EL (cell line): ENCODE measurements around the gene HIF1A.
"Not testable (repeated sequence)": the region's sequence is repeated elsewhere in the genome, so short reads cannot be mapped to it uniquely, and the experiment has no call there.

Experiments used
- DNase-seq: peaks from one replicate; pipeline ENCODE4 v3.0.0-alpha.2; 2016

Gene HIF1A

GRCh38 chr14:61694830-61695694 is at the start of gene HIF1A:
HIF1A (plus strand) TSS chr14:61695513; CDS start chr14:61695805, 292 bp downstream.
- peak; percentile 99 for DNase-seq

DNA sequence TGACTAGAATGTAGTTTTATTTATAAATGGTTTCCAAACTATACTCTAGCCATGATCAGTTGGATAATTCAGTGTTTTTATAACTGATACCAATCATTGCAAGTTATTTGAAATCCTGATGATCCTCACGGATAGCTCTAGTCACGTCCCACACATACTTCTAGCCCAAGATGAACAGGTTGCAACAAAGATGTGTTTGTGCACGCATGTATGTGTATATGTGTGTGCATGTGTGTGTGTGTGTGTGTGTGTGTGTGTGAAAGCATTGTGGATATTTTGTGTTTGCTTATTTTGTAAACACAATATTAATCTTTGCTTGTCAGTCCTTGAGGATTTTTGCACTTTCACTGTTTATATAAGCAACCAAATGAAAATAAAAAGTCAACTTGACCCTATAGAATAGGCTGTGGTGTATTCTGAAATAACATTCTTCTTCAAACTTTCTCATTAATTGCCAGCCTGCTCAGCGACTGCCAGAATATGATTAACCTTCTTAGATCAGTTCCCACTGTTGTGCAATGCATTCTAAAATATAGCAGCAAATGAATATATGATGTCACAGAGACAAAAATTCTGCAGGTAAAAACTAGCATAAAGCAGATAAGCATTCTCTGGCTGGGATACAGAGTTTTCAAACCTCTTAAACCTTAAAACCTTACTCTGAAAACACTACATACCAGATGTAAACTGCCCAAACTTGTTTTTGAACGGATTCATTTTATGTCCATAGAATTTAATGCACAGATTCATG is 48.8 kb upstream of the HIF1A start:
- DNase-seq = no peak

DNA sequence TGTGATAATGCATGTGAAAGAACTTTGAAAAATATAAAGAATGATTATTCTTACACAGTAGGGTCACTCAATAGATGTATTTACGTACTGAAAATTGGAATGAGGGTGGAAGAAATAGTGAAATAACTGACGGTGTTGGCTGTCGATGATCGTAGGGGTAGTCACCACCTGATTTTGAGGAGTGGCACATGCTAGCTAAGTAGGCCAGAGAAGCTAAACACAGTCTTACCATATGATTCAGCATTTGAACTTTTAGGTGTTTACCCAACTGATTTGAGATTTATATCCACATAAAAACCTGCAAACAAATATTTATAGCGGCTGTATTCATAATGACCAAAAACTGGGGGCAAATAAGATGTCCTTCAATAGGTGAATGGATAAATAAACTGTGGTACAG is 47.6 kb upstream of the HIF1A start:
- no peak for DNase-seq

GRCh38 chr14:61648377-61648776 is 46.9 kb upstream of the HIF1A start:
- DNase-seq = no peak

GRCh38 chr14:61649283-61649682 is 46.0 kb upstream of the HIF1A start:
- no peak for DNase-seq

- no peak for DNase-seq
These were observed 44.0 kb upstream of the HIF1A start for GRCh38 chr14:61651355-61651754.

GRCh38 chr14:61652526-61653262 is 42.6 kb upstream of the HIF1A start:
- DNase-seq = no peak

DNA sequence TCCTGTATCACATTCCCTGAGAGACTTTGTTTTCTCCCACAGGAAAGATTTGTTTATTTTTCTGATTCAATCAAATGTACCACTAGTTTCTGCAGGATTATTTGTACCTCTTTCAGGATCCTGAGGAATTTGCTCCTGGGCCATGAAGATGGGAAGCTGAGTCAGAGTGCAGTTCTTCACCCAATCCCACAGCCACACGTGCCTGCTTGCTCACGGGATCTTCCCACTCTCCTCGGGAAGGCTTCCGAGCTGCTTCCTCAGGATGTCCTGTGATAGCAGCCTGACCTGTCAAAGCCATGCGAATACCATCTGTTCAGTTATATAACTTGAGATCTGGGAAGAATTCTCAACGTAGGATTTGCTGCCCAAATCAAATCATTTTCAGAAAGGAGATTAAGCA is 41.8 kb upstream of the HIF1A start:
- peak; percentile 86 for DNase-seq

- DNase-seq = no peak
These were observed 41.3 kb upstream of the HIF1A start for GRCh38 chr14:61654026-61654425.

- DNase-seq = no peak
These were observed 39.5 kb upstream of the HIF1A start for GRCh38 chr14:61655777-61656176.

GRCh38 chr14:61656341-61656740 is 39.0 kb upstream of the HIF1A start:
- no peak for DNase-seq

- not testable (repeated sequence) for DNase-seq
These were observed 37.2 kb upstream of the HIF1A start for GRCh38 chr14:61658111-61658510.

DNA sequence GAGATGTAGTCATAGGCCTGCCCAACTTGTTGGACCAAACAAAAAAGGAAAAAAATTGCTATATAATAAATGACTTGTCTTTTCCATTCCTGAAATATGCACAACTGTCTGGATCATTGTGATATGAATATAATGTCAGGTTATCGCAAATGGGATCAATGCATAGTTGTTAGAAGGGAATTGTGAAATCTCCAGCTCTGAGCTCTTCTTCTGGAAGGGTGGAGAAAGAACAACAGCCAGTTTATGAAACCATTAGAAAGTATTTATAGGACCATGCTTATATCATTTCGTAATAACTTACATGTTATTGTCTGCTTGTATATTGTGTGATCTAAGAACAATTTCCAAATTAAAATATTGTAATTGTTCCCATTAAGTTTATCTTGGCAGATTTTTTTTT is 35.7 kb upstream of the HIF1A start:
- no peak for DNase-seq

DNA sequence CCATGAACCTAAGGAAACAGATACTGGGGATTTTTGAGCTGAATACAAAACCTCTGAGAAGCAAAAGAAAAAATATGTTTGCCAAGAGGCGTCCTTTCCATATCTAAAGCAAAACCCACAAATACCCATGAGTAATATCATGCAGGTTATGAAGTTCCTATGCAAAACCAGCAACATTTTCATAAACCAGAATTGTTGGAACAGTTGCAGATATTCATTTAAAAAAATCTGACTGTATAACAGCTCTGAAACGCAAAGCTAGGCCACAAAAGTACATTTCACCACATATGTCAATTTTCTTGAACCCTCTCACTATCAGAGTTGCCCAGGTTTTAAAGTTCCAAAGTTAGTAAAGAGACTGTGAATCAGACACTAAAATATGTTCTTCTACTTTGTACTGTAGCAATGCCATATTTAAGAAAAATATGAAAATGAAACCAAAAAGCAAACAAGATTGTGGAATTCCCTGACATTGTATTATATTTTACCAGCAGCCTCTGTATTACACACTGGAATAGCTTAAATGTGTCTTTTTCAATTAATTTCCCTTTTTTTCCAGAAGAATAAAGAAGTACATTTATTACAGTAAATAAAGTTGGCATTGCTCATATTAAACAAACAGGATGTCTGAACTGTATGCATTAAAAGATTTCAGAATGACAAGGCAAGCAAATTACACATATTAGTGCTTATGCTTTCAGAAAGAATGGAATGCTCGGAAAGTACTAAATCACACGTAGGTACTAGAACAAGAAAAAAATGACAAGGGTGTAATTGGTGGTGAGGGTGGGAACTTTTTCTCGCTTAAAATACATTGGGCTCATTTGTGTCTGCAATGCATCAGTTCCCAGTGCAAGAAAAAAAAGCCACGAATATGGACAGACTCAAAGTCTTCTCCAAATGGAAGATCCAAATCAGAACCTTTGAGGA is 33.6 kb upstream of the HIF1A start:
- peak; percentile 29 for DNase-seq

- DNase-seq = peak; percentile 77
These were observed 32.6 kb upstream of the HIF1A start for GRCh38 chr14:61662437-61663311.

- no peak for DNase-seq
These were observed 31.9 kb upstream of the HIF1A start for GRCh38 chr14:61663312-61663979.

- DNase-seq = no peak
These were observed 27.0 kb upstream of the HIF1A start for GRCh38 chr14:61668282-61668681.

GRCh38 chr14:61670576-61670975 is 24.7 kb upstream of the HIF1A start:
- no peak for DNase-seq

- no peak for DNase-seq
These were observed 24.2 kb upstream of the HIF1A start for GRCh38 chr14:61671082-61671481.

DNA sequence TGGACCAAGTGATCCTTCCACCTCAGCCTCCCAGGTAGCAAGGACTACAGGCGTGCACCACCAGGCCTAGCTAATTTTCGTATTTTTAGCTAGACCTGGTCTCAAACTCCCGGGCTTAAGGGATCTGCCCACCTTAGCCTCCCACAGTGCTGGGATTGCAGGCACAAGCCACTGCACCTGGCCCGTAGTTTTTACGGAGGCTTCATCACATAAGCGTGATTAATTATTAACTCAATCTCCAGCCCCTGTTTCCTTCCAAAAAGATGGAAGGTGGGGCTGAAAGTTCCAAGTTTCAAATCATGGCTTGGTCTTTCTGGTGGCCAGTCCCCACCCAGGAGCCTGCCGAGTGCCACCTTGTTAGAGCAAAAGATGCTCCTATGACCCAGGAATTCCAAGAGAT is 22.5 kb upstream of the HIF1A start:
- DNase-seq = no peak

DNA sequence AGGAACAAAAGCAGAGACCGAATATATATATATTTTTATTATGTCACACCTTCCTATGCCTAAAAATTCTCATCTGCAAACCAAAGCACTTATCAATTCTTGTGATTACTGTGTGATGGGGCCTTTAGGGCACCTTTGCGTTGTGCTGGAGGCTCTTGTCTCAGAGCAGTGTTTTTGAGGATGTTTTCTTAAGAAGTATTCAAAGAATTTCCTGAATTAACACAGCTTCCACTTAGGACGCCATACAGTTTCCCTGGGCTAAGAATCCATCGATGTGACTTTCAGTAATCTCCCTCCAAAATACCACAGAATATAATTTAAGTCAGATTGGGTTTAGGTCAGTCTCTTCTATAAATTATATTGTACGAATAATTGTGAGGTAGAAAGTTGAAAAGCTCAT is 22.0 kb upstream of the HIF1A start:
- DNase-seq = peak; percentile 26
